GM23338 (cell line): ENCODE measurements around the gene NID2. TPM values are rescaled to one million over a fixed set of nuclear protein-coding genes. Genes with fewer than 3 reads are reported as not detected.
A peak's percentile ranks its signal among the peaks of the same experiment; 100 is the strongest.

Experiments
- ATAC-seq: fragments of 200-7000 bp; cut with Tn5 transposase; 3 replicates; pipeline ENCODE4 v1.9.1; 2020
- DNase-seq: peaks from one replicate; pipeline ENCODE4 v3.0.0-alpha.2; 2015; ENCODE audit warnings: low spot score
- H2AFZ ChIP-seq: fragments of 200-600 bp; sonication (generic); 2 replicates; pipeline ENCODE4 v1.8.0; 2016; ENCODE audit warnings: antibody characterized with exemption, mild to moderate bottlenecking, moderate library complexity
- H3F3A ChIP-seq: fragments of 200-600 bp; sonication (generic); replicated peaks from 2 replicates; pipeline ENCODE4 v1.8.0; 2017; ENCODE audit warnings: antibody characterized with exemption, mixed run types, low read depth
- H3K27ac ChIP-seq: fragments of 200-600 bp; sonication (generic); 2 replicates; pipeline ENCODE4 v1.6.1; 2016; ENCODE audit warnings: low read depth
- H3K27me3 ChIP-seq: fragments of 200-600 bp; sonication (generic); 2 replicates; pipeline ENCODE4 v1.8.0; 2016; ENCODE audit warnings: mild to moderate bottlenecking, mixed run types, moderate library complexity; ENCODE audit not compliant: insufficient read depth
- H3K36me3 ChIP-seq: fragments of 200-600 bp; sonication (generic); 2 replicates; pipeline ENCODE4 v1.8.0; 2016; ENCODE audit warnings: mild to moderate bottlenecking; ENCODE audit not compliant: insufficient read depth
- H3K4me1 ChIP-seq: fragments of 200-600 bp; sonication (generic); 2 replicates; pipeline ENCODE4 v1.8.0; 2016; ENCODE audit warnings: mild to moderate bottlenecking, moderate library complexity; ENCODE audit not compliant: insufficient read depth
- H3K4me2 ChIP-seq: fragments of 200-600 bp; sonication (generic); 2 replicates; pipeline ENCODE4 v1.7.1; 2017; ENCODE audit warnings: mixed run types
- H3K4me3 ChIP-seq: fragments of 200-600 bp; sonication (generic); 2 replicates; pipeline ENCODE4 v1.6.1; 2016; ENCODE audit warnings: mixed run types
- H3K79me2 ChIP-seq: fragments of 200-600 bp; sonication (generic); replicated peaks from 2 replicates; pipeline ENCODE4 v1.8.0; 2017; ENCODE audit warnings: mild to moderate bottlenecking; ENCODE audit not compliant: insufficient read depth
- H3K9me2 ChIP-seq: fragments of 200-600 bp; sonication (generic); 2 replicates; pipeline ENCODE4 v1.8.0; 2017; ENCODE audit not compliant: insufficient read depth
- H4K20me1 ChIP-seq: fragments of 200-600 bp; sonication (generic); replicated peaks from 2 replicates; pipeline ENCODE4 v1.8.0; 2017; ENCODE audit warnings: mild to moderate bottlenecking; ENCODE audit not compliant: insufficient read depth
- H3K27ac Mint-ChIP-seq: 2 replicates; pipeline ENCODE4 v1.8.0; 2020; ENCODE audit warnings: inconsistent platforms, mild to moderate bottlenecking, moderate library complexity, mixed read lengths
- H3K27me3 Mint-ChIP-seq: 3 replicates; pipeline ENCODE4 v1.8.0; 2022; ENCODE audit warnings: low read depth, mild to moderate bottlenecking, moderate library complexity, mixed read lengths, inconsistent platforms; ENCODE audit not compliant: insufficient read depth, poor library complexity
- H3K36me3 Mint-ChIP-seq: 3 replicates; pipeline ENCODE4 v1.8.0; 2021; ENCODE audit warnings: low read depth, mild to moderate bottlenecking, inconsistent platforms, moderate library complexity, mixed read lengths
- H3K4me1 Mint-ChIP-seq: 3 replicates; pipeline ENCODE4 v1.8.0; 2020; ENCODE audit warnings: mild to moderate bottlenecking, inconsistent platforms, mixed read lengths
- H3K4me3 Mint-ChIP-seq: 3 replicates; pipeline ENCODE4 v1.8.0; 2021; ENCODE audit warnings: moderate library complexity, mild to moderate bottlenecking, inconsistent platforms, mixed read lengths
- H3K9me3 Mint-ChIP-seq: 3 replicates; pipeline ENCODE4 v1.8.0; 2020; ENCODE audit warnings: moderate library complexity, mild to moderate bottlenecking, inconsistent platforms, mixed read lengths
- CREB1 ChIP-seq: fragments of 250-450 bp; sonication (Bioruptor Pico); IDR thresholded peaks from 2 replicates; pipeline ENCODE4 v1.5.0; 2020; ENCODE audit warnings: low read depth, mild to moderate bottlenecking, moderate library complexity
- ETS1 ChIP-seq: IDR thresholded peaks from 2 replicates; pipeline ENCODE4 v1.6.1; 2016; ENCODE audit warnings: antibody characterized with exemption
- EZH2 ChIP-seq: fragments of 200-600 bp; sonication (generic); IDR thresholded peaks from one replicate; pipeline ENCODE4 v1.8.0; 2017; ENCODE audit warnings: antibody characterized with exemption, mild to moderate bottlenecking, low read depth; ENCODE audit not compliant: unreplicated experiment
- EZH2phosphoT487 ChIP-seq: fragments of 200-600 bp; sonication (generic); IDR thresholded peaks from one replicate; pipeline ENCODE4 v1.8.1; 2018; ENCODE audit warnings: antibody characterized with exemption; ENCODE audit not compliant: unreplicated experiment
- JUNB ChIP-seq: IDR thresholded peaks from one replicate; pipeline ENCODE4 v1.6.1; 2016; ENCODE audit warnings: antibody characterized with exemption; ENCODE audit not compliant: unreplicated experiment
- POLR2AphosphoS5 ChIP-seq: IDR thresholded peaks from 2 replicates; pipeline ENCODE4 v1.6.1; 2016; ENCODE audit warnings: antibody characterized with exemption, low read depth
- ZNF114 ChIP-seq: fragments of 250-450 bp; sonication (Bioruptor Pico); IDR thresholded peaks from 2 replicates; pipeline ENCODE4 v1.5.0; 2020; ENCODE audit warnings: mild to moderate bottlenecking, moderate library complexity
- ZNF331 ChIP-seq: fragments of 250-450 bp; sonication (Bioruptor Pico); IDR thresholded peaks from 2 replicates; pipeline ENCODE4 v1.5.0; 2020; ENCODE audit warnings: low read depth, mild to moderate bottlenecking, moderate library complexity
- ZNF462 ChIP-seq: fragments of 250-450 bp; sonication (Bioruptor Pico); IDR thresholded peaks from 2 replicates; pipeline ENCODE4 v1.5.0; 2020; ENCODE audit warnings: mild to moderate bottlenecking, moderate library complexity
- polyA plus RNA-seq: library from polyadenylated mRNA; unstranded; fragments of >200 nt; fragmentation: Nextera tagmentation; extraction: Ambion mirVana; gene quantifications from 2 replicates; pipeline ENCODE4 v1.2.1, GENCODE V29; 2016
- total RNA-seq: library from RNA; depleted of rRNA; stranded (reverse); fragments of >200 nt; shearing (Covaris generic); gene quantifications from 2 replicates; pipeline ENCODE4 v1.2.3, GENCODE V29; 2014

NID2 gene
- total and polyA plus RNA-seq, 2 experiments from 2014 or later, result 4.3 to 10.4 TPM

DNA sequence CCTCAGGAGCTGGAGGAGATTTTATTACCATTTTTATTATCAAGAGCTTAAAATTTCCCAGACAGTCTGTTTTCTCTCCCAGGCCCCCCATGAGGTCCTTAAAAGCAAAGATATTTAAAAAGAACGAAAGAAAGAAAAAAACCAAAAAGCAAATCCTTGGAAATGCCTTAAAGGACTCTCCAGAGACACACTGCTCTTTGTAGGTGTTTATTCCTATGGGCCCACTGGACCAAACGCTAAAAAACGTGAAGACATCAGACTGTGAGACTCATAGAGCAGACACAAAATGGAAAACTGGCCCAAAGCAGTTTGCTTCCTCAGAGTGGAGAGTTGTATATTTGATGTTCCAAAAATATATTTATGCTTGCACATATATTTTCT, 1.2 kb upstream of the NID2 start:
- H3K27me3 ChIP-seq, result peaks cover 53% of the 10 kb centered on the region
- ATAC-seq (no peak), DNase-seq (no peak)
- H3K36me3 ChIP-seq, result no peaks in the 10 kb centered on the region
- peak overlapping the region; percentile 99 for H2AFZ ChIP-seq
- Mint-ChIP-seq H3K4me3 (peak overlapping the region; percentile 82), H3K27ac (no peak overlapping the region), H3K9me3 (no peaks in the 10 kb centered on the region), H3K4me1 (peaks cover 22% of the 10 kb centered on the region), H3K27me3 (peaks cover 45% of the 10 kb centered on the region), H3K36me3 (no peaks in the 10 kb centered on the region)
- TF ChIP-seq EZH2 (no peak), ZNF331 (CRISPR knock-in tag) (no peak), ZNF462 (CRISPR knock-in tag) (no peak), EZH2phosphoT487 (no peak), CREB1 (no peak), ETS1 (no peak), ZNF114 (CRISPR knock-in tag) (no peak), JUNB (no peak), POLR2AphosphoS5 (no peak)
- H3K79me2 ChIP-seq, result no peaks in the 10 kb centered on the region
- H3K4me3 ChIP-seq, result peak overlapping the region; percentile 87
- no peak overlapping the region for H3K27ac ChIP-seq
- peaks cover 6% of the 10 kb centered on the region; the same call in 1 of the 2 replicates for H3F3A ChIP-seq
- peak overlapping the region; percentile 98 for H3K4me2 ChIP-seq
- H3K4me1 ChIP-seq, result peaks cover 16% of the 10 kb centered on the region
- H4K20me1 ChIP-seq, result 0 out of 2 replicates have a peak, but pooled peaks cover 4% of the 10 kb centered on the region
- H3K9me2 ChIP-seq, result no peaks in the 10 kb centered on the region
